Vagina (tissue), 2 donors: Measurements from ENCODE around the gene C1orf74. TPM values are rescaled to one million over a fixed set of nuclear protein-coding genes. Genes with fewer than 3 reads are reported as not detected.

Experiments used
- DNase-seq, 2 donors: peaks; one replicate each; pipeline ENCODE4 v3.0.0-alpha.2; 2017; ENCODE audit errors: extremely low spot score in 2 of 2
- H3K27ac ChIP-seq: fragments of 200-600 bp; sonication (generic); one replicate; pipeline ENCODE4 v1.5.1; 2019
- H3K27me3 ChIP-seq: fragments of 200-600 bp; sonication (generic); one replicate; pipeline ENCODE4 v1.5.1; 2019
- H3K36me3 ChIP-seq, 2 donors: fragments of 200-600 bp; sonication (generic); one replicate each; pipeline ENCODE4 v1.5.1; 2017 to 2019
- H3K4me1 ChIP-seq: fragments of 200-600 bp; sonication (generic); one replicate; pipeline ENCODE4 v1.5.1; 2019
- H3K4me3 ChIP-seq, 2 donors: fragments of 200-600 bp; sonication (generic); 1 replicate in 1 of 2; 2 replicates in 1 of 2; pipeline ENCODE4 v1.5.1; 2016 to 2019
- H3K9me3 ChIP-seq: fragments of 200-600 bp; sonication (generic); one replicate; pipeline ENCODE4 v1.5.1; 2019
- POLR2A ChIP-seq, 2 donors: fragments of 450-650 bp; IDR thresholded peaks; one replicate each; pipeline ENCODE4 v1.6.1; 2017; ENCODE audit warnings: antibody characterized with exemption in 2 of 2, mild to moderate bottlenecking in 2 of 2, moderate library complexity in 2 of 2
- POLR2AphosphoS5 ChIP-seq, 2 donors: sonication (generic); formaldehyde crosslinking; IDR thresholded peaks; one replicate each; pipeline ENCODE4 v1.9.0; 2017; ENCODE audit warnings: antibody characterized with exemption in 2 of 2, mild to moderate bottlenecking in 2 of 2, low read depth in 1 of 2; ENCODE audit not compliant: insufficient read depth in 1 of 2
- intact Hi-C: fragments of 100-400 bp; cut with DNase I; formaldehyde crosslinking; loops from one replicate; pipeline ENCODE4 v1.15.1; 2023
- total RNA-seq: library from RNA; depleted of rRNA; stranded (reverse); fragments of >200 nt; gene quantifications from one replicate; pipeline ENCODE4 v1.2.3, GENCODE V29; 2016
- TF ChIP-seq, protein P1 (sequence below), 3 experiments: fragments of 450-650 bp in 2 of 3; fragments of 200-600 bp in 1 of 3; sonication (generic) in 1 of 3; IDR thresholded peaks; one replicate each; pipeline ENCODE4 v1.5.1; 2017 to 2019; ENCODE audit warnings: antibody characterized with exemption in 3 of 3, mild to moderate bottlenecking in 2 of 3, moderate library complexity in 2 of 3

The C1orf74 gene
- total RNA-seq, 1 donor from 2014 or later: 2.0 TPM

DNA sequence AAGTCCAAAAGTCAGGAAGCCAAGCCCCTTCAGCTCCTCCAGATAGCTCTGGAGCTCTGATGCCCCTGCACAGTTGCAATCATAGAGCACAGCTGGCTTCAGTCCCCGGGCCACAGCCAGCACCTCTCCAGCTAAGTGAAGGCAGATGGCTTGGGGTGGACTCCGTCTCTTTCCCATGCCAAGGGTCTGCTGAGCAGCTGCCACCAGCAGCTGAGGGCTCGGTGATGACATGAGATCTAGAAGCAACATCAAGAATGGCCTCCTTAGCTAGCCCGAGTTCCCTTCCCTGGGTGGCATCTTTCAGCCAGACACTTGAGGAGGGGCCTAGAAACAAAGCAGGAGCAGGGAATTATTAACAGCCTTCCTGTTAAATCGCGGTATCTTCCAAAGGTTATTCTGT is 973 bp downstream of the C1orf74 start:
- Histone ChIP-seq H3K4me3 (peak overlapping the region in 1 of 2 donors; percentile 56), H3K4me1 (peaks cover 28% of the 10 kb centered on the region), H3K27me3 (no peaks in the 10 kb centered on the region), H3K36me3 (no peaks in the 10 kb centered on the region), H3K27ac (no peak overlapping the region), H3K9me3 (no peaks in the 10 kb centered on the region)
- DNase-seq: no peak
- intact Hi-C loops: no loop called here
- TF ChIP-seq POLR2AphosphoS5 (IDR thresholded peaks at IDR 0.05; ENCODE audit: insufficient read depth in 1 of 2, low read depth in 1 of 2) (no peak), POLR2A (IDR thresholded peaks at IDR 0.05) (no peak)
- TF ChIP-seq, protein P1, sequence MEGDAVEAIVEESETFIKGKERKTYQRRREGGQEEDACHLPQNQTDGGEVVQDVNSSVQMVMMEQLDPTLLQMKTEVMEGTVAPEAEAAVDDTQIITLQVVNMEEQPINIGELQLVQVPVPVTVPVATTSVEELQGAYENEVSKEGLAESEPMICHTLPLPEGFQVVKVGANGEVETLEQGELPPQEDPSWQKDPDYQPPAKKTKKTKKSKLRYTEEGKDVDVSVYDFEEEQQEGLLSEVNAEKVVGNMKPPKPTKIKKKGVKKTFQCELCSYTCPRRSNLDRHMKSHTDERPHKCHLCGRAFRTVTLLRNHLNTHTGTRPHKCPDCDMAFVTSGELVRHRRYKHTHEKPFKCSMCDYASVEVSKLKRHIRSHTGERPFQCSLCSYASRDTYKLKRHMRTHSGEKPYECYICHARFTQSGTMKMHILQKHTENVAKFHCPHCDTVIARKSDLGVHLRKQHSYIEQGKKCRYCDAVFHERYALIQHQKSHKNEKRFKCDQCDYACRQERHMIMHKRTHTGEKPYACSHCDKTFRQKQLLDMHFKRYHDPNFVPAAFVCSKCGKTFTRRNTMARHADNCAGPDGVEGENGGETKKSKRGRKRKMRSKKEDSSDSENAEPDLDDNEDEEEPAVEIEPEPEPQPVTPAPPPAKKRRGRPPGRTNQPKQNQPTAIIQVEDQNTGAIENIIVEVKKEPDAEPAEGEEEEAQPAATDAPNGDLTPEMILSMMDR (IDR thresholded peaks at IDR 0.05): no peak

DNA sequence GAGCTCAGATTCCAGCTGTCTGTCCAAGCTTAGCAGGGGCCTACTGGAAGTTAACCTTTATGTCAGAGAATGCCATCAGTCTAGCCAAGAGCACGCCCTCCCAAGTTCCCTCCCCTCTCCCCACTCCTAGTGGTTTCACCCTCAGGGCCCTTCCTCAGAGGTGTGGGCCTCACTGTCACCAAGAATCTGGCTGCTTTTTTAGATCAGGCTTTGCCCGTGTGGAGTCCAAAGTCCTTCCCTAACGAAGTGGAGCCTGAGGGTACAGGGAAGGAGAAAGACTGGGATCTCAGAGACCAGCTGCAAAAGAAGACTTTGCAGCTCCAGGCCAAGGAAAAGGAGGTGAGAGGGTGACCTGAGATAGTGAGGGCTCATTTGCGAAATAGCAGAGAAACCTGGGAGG is 4.1 kb downstream of the C1orf74 start:
- peaks cover 15% of the 10 kb centered on the region for H3K4me1 ChIP-seq
- intact Hi-C loops: no loop called here

DNA sequence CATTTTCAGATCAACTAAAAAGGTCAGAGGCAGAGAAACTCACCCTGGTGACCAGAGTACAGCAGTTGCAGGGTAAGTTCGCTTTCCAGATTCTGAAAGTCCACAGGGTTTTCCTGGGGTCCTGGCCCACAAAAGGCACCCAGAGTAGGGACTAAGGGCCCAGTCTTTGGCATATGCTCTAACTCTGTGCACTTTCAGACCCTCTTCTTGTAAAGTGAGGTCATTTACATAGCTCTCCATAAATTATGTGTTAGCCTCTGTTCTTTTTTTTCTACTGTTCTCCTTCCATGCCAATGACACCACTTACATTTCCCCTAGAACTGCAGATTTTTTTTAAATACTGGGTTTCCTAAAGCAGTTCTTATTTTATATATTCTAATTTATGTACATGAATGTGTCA is 6.3 kb downstream of the C1orf74 start:
- H3K36me3 ChIP-seq: no peaks in the 10 kb centered on the region
- H3K27me3 ChIP-seq: no peaks in the 10 kb centered on the region
- no peaks in the 10 kb centered on the region for H3K9me3 ChIP-seq
- no peaks in the 10 kb centered on the region for H3K4me1 ChIP-seq
- no peak overlapping the region for H3K27ac ChIP-seq
- H3K4me3 ChIP-seq: no peak overlapping the region
- DNase-seq: no peak
- intact Hi-C loops: no loop called here
- TF ChIP-seq POLR2A (IDR thresholded peaks at IDR 0.05) (no peak), POLR2AphosphoS5 (IDR thresholded peaks at IDR 0.05; ENCODE audit: insufficient read depth in 1 of 2, low read depth in 1 of 2) (no peak)
- TF ChIP-seq, protein P1 (IDR thresholded peaks at IDR 0.05): no peak

More for the DNA sequence above, 4.1 kb downstream of the C1orf74 start:
- no peak overlapping the region for H3K27ac ChIP-seq
- no peaks in the 10 kb centered on the region for H3K9me3 ChIP-seq
- TF ChIP-seq, protein P1 (IDR thresholded peaks at IDR 0.05): no peak
- TF ChIP-seq POLR2AphosphoS5 (IDR thresholded peaks at IDR 0.05; ENCODE audit: insufficient read depth in 1 of 2, low read depth in 1 of 2): no peak
- no peak for TF ChIP-seq POLR2A (IDR thresholded peaks at IDR 0.05)
- no peaks in the 10 kb centered on the region for H3K36me3 ChIP-seq
- no peaks in the 10 kb centered on the region for H3K27me3 ChIP-seq
- DNase-seq: no peak
- H3K4me3 ChIP-seq: no peak overlapping the region

DNA sequence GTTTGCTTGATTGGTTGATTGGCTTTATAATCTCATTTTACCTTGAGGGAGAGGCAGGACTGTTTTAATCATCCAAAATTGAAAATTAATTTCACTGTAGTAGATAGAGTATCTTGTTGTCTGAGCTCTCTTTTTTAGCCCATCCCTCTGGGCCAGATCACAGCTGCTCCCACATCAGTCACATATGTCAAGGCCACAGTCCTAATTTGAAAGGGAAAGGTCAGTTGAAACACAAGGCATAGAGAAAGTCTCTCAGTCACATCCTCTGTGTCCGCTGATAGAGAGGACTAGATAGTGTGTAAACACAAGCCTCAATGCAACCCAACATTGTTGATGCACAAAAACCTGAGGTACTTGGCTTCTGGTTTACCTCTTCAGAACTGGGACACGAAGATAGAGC is 6.8 kb downstream of the C1orf74 start:
- Histone ChIP-seq H3K4me3 (no peak overlapping the region), H3K4me1 (no peaks in the 10 kb centered on the region), H3K27ac (no peak overlapping the region), H3K27me3 (no peaks in the 10 kb centered on the region), H3K36me3 (no peaks in the 10 kb centered on the region), H3K9me3 (no peaks in the 10 kb centered on the region)
- intact Hi-C loops: no loop called here
- TF ChIP-seq POLR2AphosphoS5 (IDR thresholded peaks at IDR 0.05; ENCODE audit: insufficient read depth in 1 of 2, low read depth in 1 of 2) (no peak), POLR2A (IDR thresholded peaks at IDR 0.05) (no peak)
- TF ChIP-seq, protein P1 (IDR thresholded peaks at IDR 0.05): no peak
- no peak for DNase-seq

DNA sequence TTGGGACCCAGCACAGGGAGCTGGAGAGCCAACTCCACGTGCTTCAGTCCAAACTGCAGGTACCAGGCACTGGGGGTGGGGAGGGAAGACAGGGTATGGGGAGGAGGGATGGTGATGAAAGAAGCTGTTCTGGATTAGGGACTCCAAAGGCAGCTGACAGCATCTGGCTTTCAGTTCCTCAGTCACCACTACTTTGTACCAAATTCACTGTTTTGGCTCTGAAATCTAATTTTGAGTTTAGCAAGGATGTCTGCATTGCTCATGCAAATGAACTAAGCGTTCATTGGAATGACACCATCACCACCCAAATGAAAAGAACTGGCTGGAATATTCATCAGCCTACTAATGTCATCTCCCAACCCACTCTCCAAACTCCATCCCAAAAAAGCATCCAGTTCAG is 8.7 kb downstream of the C1orf74 start:
- Histone ChIP-seq H3K9me3 (no peaks in the 10 kb centered on the region), H3K4me3 (no peak overlapping the region), H3K27me3 (no peaks in the 10 kb centered on the region), H3K36me3 (no peaks in the 10 kb centered on the region), H3K27ac (no peak overlapping the region), H3K4me1 (no peaks in the 10 kb centered on the region)
- no peak for DNase-seq
- intact Hi-C loops: no loop called here
- TF ChIP-seq, protein P1 (IDR thresholded peaks at IDR 0.05): no peak
- TF ChIP-seq POLR2A (IDR thresholded peaks at IDR 0.05) (no peak), POLR2AphosphoS5 (IDR thresholded peaks at IDR 0.05; ENCODE audit: insufficient read depth in 1 of 2, low read depth in 1 of 2) (no peak)
